ENCODE measurements around the gene FIGN.
A peak's percentile ranks its signal among the peaks of the same experiment; 100 is the strongest.

Gene FIGN

DNA sequence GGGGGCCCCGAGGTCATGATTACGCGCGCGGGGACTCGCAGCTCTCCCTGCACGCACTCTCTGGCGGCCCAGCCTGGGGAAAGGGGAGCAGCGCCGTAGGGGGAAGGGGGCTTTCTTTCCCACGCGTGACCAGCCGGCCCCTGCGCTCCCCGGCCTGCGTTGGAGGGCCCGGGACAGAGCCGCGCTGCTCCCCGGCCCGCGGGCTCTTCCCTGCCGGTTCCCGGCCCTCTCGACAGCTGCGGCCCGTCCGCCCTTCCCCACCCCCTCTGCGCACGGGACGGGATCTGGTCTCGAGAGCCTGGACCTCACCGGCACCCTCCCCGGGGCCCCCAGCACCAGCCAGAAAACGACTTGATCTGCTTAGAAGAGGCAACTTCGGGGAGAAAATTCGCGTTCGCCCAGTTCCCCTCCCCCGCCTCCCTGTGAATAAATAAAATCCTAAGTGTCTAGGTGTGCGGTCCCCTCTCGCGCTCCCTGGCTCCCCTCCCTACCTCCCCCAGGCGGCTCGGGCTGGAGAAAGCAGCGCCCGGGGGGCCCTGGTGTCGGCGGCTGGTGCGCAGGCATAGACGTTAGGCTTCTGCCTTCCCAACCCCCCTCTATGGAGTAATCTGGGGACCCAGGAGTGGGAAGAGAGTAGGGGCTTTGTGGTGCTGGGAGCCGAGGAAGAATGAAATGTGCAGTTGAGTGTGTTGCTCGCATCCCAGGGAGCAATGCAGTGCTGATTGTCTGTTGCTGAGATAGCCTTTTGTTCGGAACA, 803 bp upstream of the FIGN start:
- H3K27me3 ChIP-seq (ENCODE audit: control insufficient read depth, insufficient read depth, low read length) = no peaks in the 10 kb centered on the region
- H3K36me3 ChIP-seq (ENCODE audit: control insufficient read depth, insufficient read depth, low read length) = no peaks in the 10 kb centered on the region
- peak overlapping the region; percentile 77 for H3K9ac ChIP-seq (ENCODE audit: low read depth, low read length)
- no peaks in the 10 kb centered on the region for H3K9me3 ChIP-seq (ENCODE audit: control insufficient read depth, insufficient read depth, low read length)
- peak overlapping the region; percentile 96 for H3K27ac ChIP-seq (ENCODE audit: low read depth, low read length)
- peak overlapping the region; percentile 76 for H3K4me3 ChIP-seq (ENCODE audit: low read depth, low read length)
- H3K4me1 ChIP-seq (ENCODE audit: control insufficient read depth, insufficient read depth, low read length) = peaks cover 32% of the 10 kb centered on the region

DNA sequence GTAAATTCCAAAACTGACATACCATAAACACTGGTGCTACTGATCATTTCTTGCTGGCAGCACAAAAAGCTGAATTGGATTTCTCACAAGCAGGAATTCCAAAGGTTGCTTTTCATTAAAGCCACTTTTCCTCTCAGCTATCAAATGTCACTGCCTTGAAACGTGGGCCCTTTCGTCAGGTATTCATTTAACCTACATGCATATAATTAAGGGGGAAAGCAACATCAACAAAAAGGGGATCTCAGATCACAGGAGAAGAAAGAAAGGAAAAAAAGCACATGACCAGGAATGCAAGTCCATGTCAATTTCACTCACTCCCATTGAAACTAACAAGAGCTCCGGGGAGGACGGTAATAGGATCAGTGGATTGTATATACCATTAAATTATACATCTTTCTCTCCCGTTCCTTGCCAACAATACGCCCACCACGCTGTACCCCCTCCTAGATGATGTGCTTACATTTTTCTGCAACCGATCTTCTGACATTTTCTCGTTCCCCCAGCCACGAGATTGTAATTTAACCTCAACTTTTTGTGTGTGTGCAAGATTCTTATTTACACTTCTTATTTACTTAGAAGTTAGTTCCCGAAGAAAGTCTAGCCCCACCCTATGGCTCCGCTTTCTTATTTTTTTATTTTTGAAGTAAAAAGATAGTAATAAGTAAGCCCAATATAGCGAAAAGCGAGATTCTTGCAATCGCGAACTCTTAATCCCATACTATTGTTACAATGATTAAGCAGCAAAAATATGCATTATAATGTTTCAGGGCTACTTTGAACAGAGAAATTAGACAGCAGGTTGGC, 725 bp downstream of the FIGN start:
- H3K9ac ChIP-seq (ENCODE audit: low read depth, low read length) = peak overlapping the region; percentile 77
- H3K27ac ChIP-seq (ENCODE audit: low read depth, low read length) = peak overlapping the region; percentile 96

GRCh38 chr2:163734401-163734800, 1.4 kb downstream of the FIGN start:
- peak overlapping the region; percentile 76 for H3K4me3 ChIP-seq (ENCODE audit: low read depth, low read length)
- H3K27ac ChIP-seq (ENCODE audit: low read depth, low read length) = peak overlapping the region; percentile 96
- no peak overlapping the region; the same call in 1 of the 2 replicates for H3K9ac ChIP-seq (ENCODE audit: low read depth, low read length)
- no peaks in the 10 kb centered on the region for H3K27me3 ChIP-seq (ENCODE audit: control insufficient read depth, insufficient read depth, low read length)
- no peaks in the 10 kb centered on the region for H3K36me3 ChIP-seq (ENCODE audit: control insufficient read depth, insufficient read depth, low read length)
- H3K4me1 ChIP-seq (ENCODE audit: control insufficient read depth, insufficient read depth, low read length) = peaks cover 50% of the 10 kb centered on the region
- no peaks in the 10 kb centered on the region for H3K9me3 ChIP-seq (ENCODE audit: control insufficient read depth, insufficient read depth, low read length)

More for the DNA sequence above, 725 bp downstream of the FIGN start:
- peak overlapping the region; percentile 76 for H3K4me3 ChIP-seq (ENCODE audit: low read depth, low read length)
- H3K36me3 ChIP-seq (ENCODE audit: control insufficient read depth, insufficient read depth, low read length) = no peaks in the 10 kb centered on the region
- H3K27me3 ChIP-seq (ENCODE audit: control insufficient read depth, insufficient read depth, low read length) = no peaks in the 10 kb centered on the region
- H3K4me1 ChIP-seq (ENCODE audit: control insufficient read depth, insufficient read depth, low read length) = peaks cover 43% of the 10 kb centered on the region
- no peaks in the 10 kb centered on the region for H3K9me3 ChIP-seq (ENCODE audit: control insufficient read depth, insufficient read depth, low read length)

- Histone ChIP-seq H3K36me3 (ENCODE audit: control insufficient read depth, insufficient read depth, low read length) (no peaks in the 10 kb centered on the region), H3K27me3 (ENCODE audit: control insufficient read depth, insufficient read depth, low read length) (no peaks in the 10 kb centered on the region), H3K9ac (ENCODE audit: low read depth, low read length) (no peak overlapping the region), H3K27ac (ENCODE audit: low read depth, low read length) (no peak overlapping the region), H3K9me3 (ENCODE audit: control insufficient read depth, insufficient read depth, low read length) (no peaks in the 10 kb centered on the region), H3K4me1 (ENCODE audit: control insufficient read depth, insufficient read depth, low read length) (peaks cover 50% of the 10 kb centered on the region), H3K4me3 (ENCODE audit: low read depth, low read length) (peak overlapping the region; percentile 76)
Observed at GRCh38 chr2:163733956-163734355, 1.9 kb downstream of the FIGN start.

- H3K27me3 ChIP-seq (ENCODE audit: control insufficient read depth, insufficient read depth, low read length) = no peaks in the 10 kb centered on the region
- peak overlapping the region; percentile 36; the same call in 1 of the 2 replicates for H3K9ac ChIP-seq (ENCODE audit: low read depth, low read length)
- H3K27ac ChIP-seq (ENCODE audit: low read depth, low read length) = no peak overlapping the region
- peaks cover 50% of the 10 kb centered on the region for H3K4me1 ChIP-seq (ENCODE audit: control insufficient read depth, insufficient read depth, low read length)
- no peaks in the 10 kb centered on the region for H3K36me3 ChIP-seq (ENCODE audit: control insufficient read depth, insufficient read depth, low read length)
- no peaks in the 10 kb centered on the region for H3K9me3 ChIP-seq (ENCODE audit: control insufficient read depth, insufficient read depth, low read length)
- H3K4me3 ChIP-seq (ENCODE audit: low read depth, low read length) = peak overlapping the region; percentile 76; the same call in 1 of the 2 replicates
Observed at GRCh38 chr2:163733301-163733938, 2.4 kb downstream of the FIGN start.

DNA sequence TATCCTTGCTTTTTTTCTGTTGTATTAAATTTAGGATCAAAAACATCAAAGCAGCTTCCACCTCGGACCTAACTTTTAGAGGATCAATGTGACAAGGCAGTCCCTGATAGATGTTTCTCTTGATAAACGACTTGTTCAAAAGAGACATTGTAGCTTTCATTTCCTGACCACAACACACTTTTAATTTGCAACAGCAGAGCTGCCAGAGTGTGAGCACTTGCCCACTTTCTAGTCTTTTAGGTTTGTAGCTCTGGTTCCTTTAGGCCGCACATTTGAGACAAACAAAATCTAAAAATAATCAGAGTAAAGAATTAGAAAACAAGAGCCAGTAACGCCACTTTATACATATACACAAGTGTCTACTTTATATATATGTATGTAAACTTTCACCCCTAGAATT, 3.1 kb downstream of the FIGN start:
- no peak overlapping the region for H3K4me3 ChIP-seq (ENCODE audit: low read depth, low read length)
- no peak overlapping the region for H3K9ac ChIP-seq (ENCODE audit: low read depth, low read length)
- H3K9me3 ChIP-seq (ENCODE audit: control insufficient read depth, insufficient read depth, low read length) = no peaks in the 10 kb centered on the region
- no peaks in the 10 kb centered on the region for H3K36me3 ChIP-seq (ENCODE audit: control insufficient read depth, insufficient read depth, low read length)
- no peaks in the 10 kb centered on the region for H3K27me3 ChIP-seq (ENCODE audit: control insufficient read depth, insufficient read depth, low read length)
- H3K4me1 ChIP-seq (ENCODE audit: control insufficient read depth, insufficient read depth, low read length) = peaks cover 48% of the 10 kb centered on the region
- H3K27ac ChIP-seq (ENCODE audit: low read depth, low read length) = no peak overlapping the region

GRCh38 chr2:163731735-163732134, 4.1 kb downstream of the FIGN start:
- H3K27ac ChIP-seq (ENCODE audit: low read depth, low read length) = no peak overlapping the region
- no peak overlapping the region for H3K4me3 ChIP-seq (ENCODE audit: low read depth, low read length)
- H3K4me1 ChIP-seq (ENCODE audit: control insufficient read depth, insufficient read depth, low read length) = peaks cover 42% of the 10 kb centered on the region
- H3K36me3 ChIP-seq (ENCODE audit: control insufficient read depth, insufficient read depth, low read length) = no peaks in the 10 kb centered on the region
- H3K9me3 ChIP-seq (ENCODE audit: control insufficient read depth, insufficient read depth, low read length) = no peaks in the 10 kb centered on the region
- H3K27me3 ChIP-seq (ENCODE audit: control insufficient read depth, insufficient read depth, low read length) = no peaks in the 10 kb centered on the region
- no peak overlapping the region for H3K9ac ChIP-seq (ENCODE audit: low read depth, low read length)

DNA sequence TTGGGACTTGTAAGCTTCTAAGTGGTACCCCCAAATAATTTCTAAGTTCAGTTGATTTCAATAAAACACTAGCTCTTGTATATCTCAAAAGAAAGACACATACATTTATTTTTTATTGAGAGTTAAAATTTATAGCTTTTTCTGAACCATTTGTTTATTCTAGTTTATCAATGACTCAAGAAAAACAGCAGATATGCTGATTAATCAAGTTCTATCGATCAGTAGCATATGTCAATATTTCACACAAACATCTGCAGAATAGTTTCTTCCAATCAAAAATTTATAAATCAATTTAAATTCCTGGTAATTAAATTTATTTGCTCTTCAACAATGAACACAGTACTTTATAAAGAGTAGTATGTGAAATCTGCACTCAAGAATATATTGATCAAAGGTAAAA, 5.3 kb downstream of the FIGN start:
- Histone ChIP-seq H3K27ac (ENCODE audit: low read depth, low read length) (no peak overlapping the region), H3K9me3 (ENCODE audit: control insufficient read depth, insufficient read depth, low read length) (no peaks in the 10 kb centered on the region), H3K36me3 (ENCODE audit: control insufficient read depth, insufficient read depth, low read length) (no peaks in the 10 kb centered on the region), H3K27me3 (ENCODE audit: control insufficient read depth, insufficient read depth, low read length) (no peaks in the 10 kb centered on the region), H3K4me1 (ENCODE audit: control insufficient read depth, insufficient read depth, low read length) (peaks cover 42% of the 10 kb centered on the region), H3K4me3 (ENCODE audit: low read depth, low read length) (no peak overlapping the region), H3K9ac (ENCODE audit: low read depth, low read length) (no peak overlapping the region)

GRCh38 chr2:163729636-163730273, 6.1 kb downstream of the FIGN start:
- Histone ChIP-seq H3K27me3 (ENCODE audit: control insufficient read depth, insufficient read depth, low read length) (no peaks in the 10 kb centered on the region), H3K36me3 (ENCODE audit: control insufficient read depth, insufficient read depth, low read length) (no peaks in the 10 kb centered on the region), H3K9ac (ENCODE audit: low read depth, low read length) (no peak overlapping the region), H3K4me3 (ENCODE audit: low read depth, low read length) (no peak overlapping the region), H3K27ac (ENCODE audit: low read depth, low read length) (no peak overlapping the region), H3K4me1 (ENCODE audit: control insufficient read depth, insufficient read depth, low read length) (peaks cover 42% of the 10 kb centered on the region), H3K9me3 (ENCODE audit: control insufficient read depth, insufficient read depth, low read length) (no peaks in the 10 kb centered on the region)

- no peak overlapping the region for H3K4me3 ChIP-seq (ENCODE audit: low read depth, low read length)
- H3K4me1 ChIP-seq (ENCODE audit: control insufficient read depth, insufficient read depth, low read length) = peaks cover 11% of the 10 kb centered on the region; the same call in 1 of the 2 replicates
- no peaks in the 10 kb centered on the region for H3K27me3 ChIP-seq (ENCODE audit: control insufficient read depth, insufficient read depth, low read length)
- H3K9me3 ChIP-seq (ENCODE audit: control insufficient read depth, insufficient read depth, low read length) = no peaks in the 10 kb centered on the region
- H3K27ac ChIP-seq (ENCODE audit: low read depth, low read length) = no peak overlapping the region
- no peaks in the 10 kb centered on the region for H3K36me3 ChIP-seq (ENCODE audit: control insufficient read depth, insufficient read depth, low read length)
- H3K9ac ChIP-seq (ENCODE audit: low read depth, low read length) = no peak overlapping the region
Observed at GRCh38 chr2:163723881-163724280, 11.9 kb downstream of the FIGN start.

Measured in HUES48 (cell line).